ENCODE results near the gene YIPF1.

GRCh38 chr1:53842347-53842746, 47.2 kb downstream of the YIPF1 start:
- TF ChIP-seq, protein P1, sequence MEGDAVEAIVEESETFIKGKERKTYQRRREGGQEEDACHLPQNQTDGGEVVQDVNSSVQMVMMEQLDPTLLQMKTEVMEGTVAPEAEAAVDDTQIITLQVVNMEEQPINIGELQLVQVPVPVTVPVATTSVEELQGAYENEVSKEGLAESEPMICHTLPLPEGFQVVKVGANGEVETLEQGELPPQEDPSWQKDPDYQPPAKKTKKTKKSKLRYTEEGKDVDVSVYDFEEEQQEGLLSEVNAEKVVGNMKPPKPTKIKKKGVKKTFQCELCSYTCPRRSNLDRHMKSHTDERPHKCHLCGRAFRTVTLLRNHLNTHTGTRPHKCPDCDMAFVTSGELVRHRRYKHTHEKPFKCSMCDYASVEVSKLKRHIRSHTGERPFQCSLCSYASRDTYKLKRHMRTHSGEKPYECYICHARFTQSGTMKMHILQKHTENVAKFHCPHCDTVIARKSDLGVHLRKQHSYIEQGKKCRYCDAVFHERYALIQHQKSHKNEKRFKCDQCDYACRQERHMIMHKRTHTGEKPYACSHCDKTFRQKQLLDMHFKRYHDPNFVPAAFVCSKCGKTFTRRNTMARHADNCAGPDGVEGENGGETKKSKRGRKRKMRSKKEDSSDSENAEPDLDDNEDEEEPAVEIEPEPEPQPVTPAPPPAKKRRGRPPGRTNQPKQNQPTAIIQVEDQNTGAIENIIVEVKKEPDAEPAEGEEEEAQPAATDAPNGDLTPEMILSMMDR (IDR thresholded peaks at IDR 0.05): no peak
- no peak for TF ChIP-seq POLR2A (IDR thresholded peaks at IDR 0.05)

Measured in adrenal gland (tissue), 5 donors.